ENCODE results near the gene CASP6.

The CASP6 gene

GRCh38 chr4:109673303-109673702 is 29.9 kb downstream of the CASP6 start:
- in situ Hi-C loops (cut with HindIII; ENCODE audit: low sequenced_read_pairs): no loop called here
- no peak overlapping the region for H3K4me3 ChIP-seq (ENCODE audit: low read depth, low read length)
- no peak for TF ChIP-seq CTCF (IDR thresholded peaks at IDR 0.05; ENCODE audit: low read depth, low read length, missing control alignments)
- DNase-seq (ENCODE audit: low read depth): no peak

- in situ Hi-C loops (cut with HindIII; ENCODE audit: low sequenced_read_pairs): no loop called here
- no peak overlapping the region for H3K4me3 ChIP-seq (ENCODE audit: low read depth, low read length)
- DNase-seq (ENCODE audit: low read depth): no peak
- TF ChIP-seq CTCF (IDR thresholded peaks at IDR 0.05; ENCODE audit: low read depth, low read length, missing control alignments): no peak
Observed at GRCh38 chr4:109672169-109672930, 30.9 kb downstream of the CASP6 start.

GRCh38 chr4:109671350-109671749 is 31.9 kb downstream of the CASP6 start:
- no peak for TF ChIP-seq CTCF (IDR thresholded peaks at IDR 0.05; ENCODE audit: low read depth, low read length, missing control alignments)
- DNase-seq (ENCODE audit: low read depth): no peak

GRCh38 chr4:109665783-109666485 is 37.3 kb downstream of the CASP6 start:
- no peak overlapping the region for H3K4me3 ChIP-seq (ENCODE audit: low read depth, low read length)
- in situ Hi-C loops (cut with HindIII; ENCODE audit: low sequenced_read_pairs): no loop called here
- TF ChIP-seq CTCF (IDR thresholded peaks at IDR 0.05; ENCODE audit: low read depth, low read length, missing control alignments): no peak
- no peak for DNase-seq (ENCODE audit: low read depth)

More at GRCh38 chr4:109671350-109671749, 31.9 kb downstream of the CASP6 start:
- in situ Hi-C loops (cut with HindIII; ENCODE audit: low sequenced_read_pairs): no loop called here
- H3K4me3 ChIP-seq (ENCODE audit: low read depth, low read length): no peak overlapping the region

GRCh38 chr4:109662771-109663170 is 40.5 kb downstream of the CASP6 start:
- in situ Hi-C loops (cut with HindIII; ENCODE audit: low sequenced_read_pairs): no loop called here
- TF ChIP-seq CTCF (IDR thresholded peaks at IDR 0.05; ENCODE audit: low read depth, low read length, missing control alignments): no peak
- no peak overlapping the region for H3K4me3 ChIP-seq (ENCODE audit: low read depth, low read length)
- no peak for DNase-seq (ENCODE audit: low read depth)

GRCh38 chr4:109662116-109662515 is 41.1 kb downstream of the CASP6 start:
- TF ChIP-seq CTCF (IDR thresholded peaks at IDR 0.05; ENCODE audit: low read depth, low read length, missing control alignments): no peak
- H3K4me3 ChIP-seq (ENCODE audit: low read depth, low read length): no peak overlapping the region
- DNase-seq (ENCODE audit: low read depth): no peak
- in situ Hi-C loops (cut with HindIII; ENCODE audit: low sequenced_read_pairs): no loop called here
